ENCODE measurements around the gene ATP6V1D.
"Not testable (repeated sequence)": the region's sequence is repeated elsewhere in the genome, so short reads cannot be mapped to it uniquely, and the experiment has no call there.

Gene ATP6V1D

GRCh38 chr14:67365476-67365875, 5.9 kb upstream of the ATP6V1D start:
- DNase-seq: no peak

GRCh38 chr14:67360470-67361206, 1.0 kb upstream of the ATP6V1D start:
- DNase-seq: no peak

- no peak for DNase-seq
Observed at GRCh38 chr14:67358924-67359774, 455 bp downstream of the ATP6V1D start.

- no peak for DNase-seq
Observed at GRCh38 chr14:67357969-67358354, 1.6 kb downstream of the ATP6V1D start.

- DNase-seq: no peak
Observed at GRCh38 chr14:67357186-67357968, 2.2 kb downstream of the ATP6V1D start.

GRCh38 chr14:67352055-67352454, 7.5 kb downstream of the ATP6V1D start:
- DNase-seq: no peak

- DNase-seq: no peak
Observed at GRCh38 chr14:67345583-67345982, 14.0 kb downstream of the ATP6V1D start.

- DNase-seq: no peak
Observed at GRCh38 chr14:67343601-67344230, 15.9 kb downstream of the ATP6V1D start.

- DNase-seq: not testable (repeated sequence)
Observed at GRCh38 chr14:67341231-67341630, 18.4 kb downstream of the ATP6V1D start.

GRCh38 chr14:67335781-67336180, 23.8 kb downstream of the ATP6V1D start:
- DNase-seq: no peak

- DNase-seq: no peak
Observed at GRCh38 chr14:67332468-67332867, 27.1 kb downstream of the ATP6V1D start.

- DNase-seq: no peak
Observed at GRCh38 chr14:67331368-67332125, 28.1 kb downstream of the ATP6V1D start.

GRCh38 chr14:67329666-67330065, 29.9 kb downstream of the ATP6V1D start:
- DNase-seq: not testable (repeated sequence)

GRCh38 chr14:67319142-67319541, 40.5 kb downstream of the ATP6V1D start:
- DNase-seq: no peak

GRCh38 chr14:67317822-67318221, 41.8 kb downstream of the ATP6V1D start:
- DNase-seq: no peak

GRCh38 chr14:67313153-67313552, 46.5 kb downstream of the ATP6V1D start:
- no peak for DNase-seq

- DNase-seq: no peak
Observed at GRCh38 chr14:67311868-67312267, 47.7 kb downstream of the ATP6V1D start.
